SK-N-SH treated with all-trans-retinoic acid at 6 μM for 48 hours (cell line): ENCODE results near the gene GSE1.

Experiments used
- ATAC-seq: fragments of 200-7000 bp; cut with Tn5 transposase; 3 replicates; pipeline ENCODE4 v1.9.1; 2020; ENCODE audit warnings: mild to moderate bottlenecking, moderate library complexity
- ARNTL ChIP-seq: fragments of 450-650 bp; formaldehyde crosslinking; IDR thresholded peaks from 2 replicates; pipeline ENCODE4 v1.5.0; 2020; ENCODE audit warnings: low read depth, mild to moderate bottlenecking, moderate library complexity, borderline replicate concordance
- BACH2 ChIP-seq: fragments of 250-450 bp; sonication (Bioruptor Pico); IDR thresholded peaks from 2 replicates; pipeline ENCODE4 v1.9.0; 2021; ENCODE audit warnings: mild to moderate bottlenecking, borderline replicate concordance
- CSDC2 ChIP-seq: fragments of 250-450 bp; sonication (Bioruptor Pico); IDR thresholded peaks from 2 replicates; pipeline ENCODE4 v1.5.0; 2020; ENCODE audit warnings: mild to moderate bottlenecking, moderate library complexity
- ESRRG ChIP-seq: fragments of 250-450 bp; sonication (Bioruptor Pico); IDR thresholded peaks from 2 replicates; pipeline ENCODE4 v1.6.1; 2021; ENCODE audit warnings: mild to moderate bottlenecking
- GLIS3 ChIP-seq: fragments of 250-450 bp; sonication (Bioruptor Pico); IDR thresholded peaks from 2 replicates; pipeline ENCODE4 v1.5.0; 2020; ENCODE audit warnings: mild to moderate bottlenecking, moderate library complexity
- ISL1 ChIP-seq: fragments of 250-450 bp; sonication (Bioruptor Pico); IDR thresholded peaks from 2 replicates; pipeline ENCODE4 v2.1.2; 2022; ENCODE audit warnings: mild to moderate bottlenecking, moderate library complexity
- OSR1 ChIP-seq: fragments of 250-450 bp; sonication (Bioruptor Pico); IDR thresholded peaks from 2 replicates; pipeline ENCODE4 v1.8.0; 2022; ENCODE audit warnings: moderate library complexity, mild to moderate bottlenecking, inconsistent platforms
- POU6F1 ChIP-seq: fragments of 250-450 bp; sonication (Bioruptor Pico); IDR thresholded peaks from 2 replicates; pipeline ENCODE4 v1.8.0; 2021; ENCODE audit warnings: low read depth, mild to moderate bottlenecking, moderate library complexity, borderline replicate concordance
- RARB ChIP-seq: fragments of 250-450 bp; sonication (Bioruptor Pico); IDR thresholded peaks from 2 replicates; pipeline ENCODE4 v1.8.0; 2021; ENCODE audit warnings: mild to moderate bottlenecking, moderate library complexity
- SNAI2 ChIP-seq: fragments of 250-450 bp; sonication (Bioruptor Pico); IDR thresholded peaks from 2 replicates; pipeline ENCODE4 v1.5.0; 2020; ENCODE audit warnings: mild to moderate bottlenecking, moderate library complexity
- TCF4 ChIP-seq: fragments of 250-450 bp; sonication (Bioruptor Pico); IDR thresholded peaks from 2 replicates; pipeline ENCODE4 v1.8.0; 2021; ENCODE audit warnings: mild to moderate bottlenecking, moderate library complexity, borderline replicate concordance
- TOX ChIP-seq: fragments of 250-450 bp; sonication (Bioruptor Pico); IDR thresholded peaks from 2 replicates; pipeline ENCODE4 v1.8.0; 2021; ENCODE audit warnings: mild to moderate bottlenecking, moderate library complexity, borderline replicate concordance
- TSHZ2 ChIP-seq: fragments of 250-450 bp; sonication (Bioruptor Pico); IDR thresholded peaks from 2 replicates; pipeline ENCODE4 v1.5.0; 2020; ENCODE audit warnings: mild to moderate bottlenecking, moderate library complexity
- ZC3H10 ChIP-seq: fragments of 250-450 bp; sonication (Bioruptor Pico); IDR thresholded peaks from 2 replicates; pipeline ENCODE4 v1.5.1; 2021; ENCODE audit warnings: mild to moderate bottlenecking, moderate library complexity
- ZFP3 ChIP-seq: fragments of 250-450 bp; sonication (Bioruptor Pico); IDR thresholded peaks from 2 replicates; pipeline ENCODE4 v1.5.0; 2020; ENCODE audit warnings: mild to moderate bottlenecking, moderate library complexity
- ZFP30 ChIP-seq: fragments of 450-650 bp; formaldehyde crosslinking; IDR thresholded peaks from 2 replicates; pipeline ENCODE4 v1.5.0; 2022; ENCODE audit warnings: mild to moderate bottlenecking, moderate library complexity
- ZNF565 ChIP-seq: fragments of 450-650 bp; formaldehyde crosslinking; conservative IDR thresholded peaks from 2 replicates; pipeline ENCODE4 v1.5.0; 2020; ENCODE audit warnings: low read depth, mild to moderate bottlenecking, moderate library complexity
- ZNF70 ChIP-seq: fragments of 450-650 bp; formaldehyde crosslinking; IDR thresholded peaks from 2 replicates; pipeline ENCODE4 v1.5.0; 2020; ENCODE audit warnings: mild to moderate bottlenecking, moderate library complexity
- ZNF8 ChIP-seq: fragments of 450-650 bp; formaldehyde crosslinking; IDR thresholded peaks from 2 replicates; pipeline ENCODE4 v1.5.0; 2020; ENCODE audit warnings: mild to moderate bottlenecking, moderate library complexity
- TF ChIP-seq, protein P1 (sequence below): fragments of 250-450 bp; sonication (Bioruptor Pico); IDR thresholded peaks from 2 replicates; pipeline ENCODE4 v1.8.0; 2020; ENCODE audit warnings: mild to moderate bottlenecking, moderate library complexity, borderline replicate concordance
- TF ChIP-seq, protein P2 (sequence below): fragments of 250-450 bp; sonication (Bioruptor Pico); IDR thresholded peaks from 2 replicates; pipeline ENCODE4 v1.5.1; 2020; ENCODE audit warnings: low read depth, mild to moderate bottlenecking, moderate library complexity

The GSE1 gene

DNA sequence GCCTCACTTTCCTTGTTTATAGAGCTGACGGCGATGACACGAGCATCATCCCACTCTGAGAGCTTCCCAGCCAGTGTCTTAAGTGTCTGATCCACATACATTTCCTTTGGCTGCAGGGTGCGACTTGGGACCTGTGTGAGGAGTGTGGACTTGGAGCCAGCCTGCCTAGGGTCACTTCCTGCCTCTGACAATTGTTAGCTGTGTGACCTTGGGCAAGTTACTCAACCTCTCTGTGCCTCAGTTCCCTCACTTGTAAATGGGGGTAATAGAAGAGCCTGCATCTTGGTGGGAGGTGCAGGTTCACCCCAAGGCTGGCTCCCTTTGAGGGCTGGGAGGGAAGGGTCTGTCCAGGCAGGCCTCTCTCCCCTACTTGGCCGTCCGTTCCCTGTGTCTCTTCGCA, 27.4 kb upstream of the GSE1 start:
- TF ChIP-seq, protein P1, sequence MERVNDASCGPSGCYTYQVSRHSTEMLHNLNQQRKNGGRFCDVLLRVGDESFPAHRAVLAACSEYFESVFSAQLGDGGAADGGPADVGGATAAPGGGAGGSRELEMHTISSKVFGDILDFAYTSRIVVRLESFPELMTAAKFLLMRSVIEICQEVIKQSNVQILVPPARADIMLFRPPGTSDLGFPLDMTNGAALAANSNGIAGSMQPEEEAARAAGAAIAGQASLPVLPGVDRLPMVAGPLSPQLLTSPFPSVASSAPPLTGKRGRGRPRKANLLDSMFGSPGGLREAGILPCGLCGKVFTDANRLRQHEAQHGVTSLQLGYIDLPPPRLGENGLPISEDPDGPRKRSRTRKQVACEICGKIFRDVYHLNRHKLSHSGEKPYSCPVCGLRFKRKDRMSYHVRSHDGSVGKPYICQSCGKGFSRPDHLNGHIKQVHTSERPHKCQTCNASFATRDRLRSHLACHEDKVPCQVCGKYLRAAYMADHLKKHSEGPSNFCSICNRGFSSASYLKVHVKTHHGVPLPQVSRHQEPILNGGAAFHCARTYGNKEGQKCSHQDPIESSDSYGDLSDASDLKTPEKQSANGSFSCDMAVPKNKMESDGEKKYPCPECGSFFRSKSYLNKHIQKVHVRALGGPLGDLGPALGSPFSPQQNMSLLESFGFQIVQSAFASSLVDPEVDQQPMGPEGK (CRISPR knock-in tag) = no peak
- no peak for TF ChIP-seq TSHZ2 (CRISPR knock-in tag)
- no peak for TF ChIP-seq GLIS3 (CRISPR knock-in tag)
- TF ChIP-seq ISL1 (CRISPR knock-in tag) = no peak
- TF ChIP-seq ZNF8 = no peak
- no peak for TF ChIP-seq TOX (CRISPR knock-in tag)
- TF ChIP-seq BACH2 (CRISPR knock-in tag) = no peak
- TF ChIP-seq ZNF565 (CRISPR knock-in tag) = no peak
- no peak for TF ChIP-seq ZFP30
- TF ChIP-seq OSR1 (CRISPR knock-in tag) = no peak
- TF ChIP-seq ZNF70 = no peak
- no peak for TF ChIP-seq ZFP3 (CRISPR knock-in tag)
- TF ChIP-seq SNAI2 (CRISPR knock-in tag) = no peak
- TF ChIP-seq ZC3H10 (CRISPR knock-in tag) = no peak
- ATAC-seq = no peak

DNA sequence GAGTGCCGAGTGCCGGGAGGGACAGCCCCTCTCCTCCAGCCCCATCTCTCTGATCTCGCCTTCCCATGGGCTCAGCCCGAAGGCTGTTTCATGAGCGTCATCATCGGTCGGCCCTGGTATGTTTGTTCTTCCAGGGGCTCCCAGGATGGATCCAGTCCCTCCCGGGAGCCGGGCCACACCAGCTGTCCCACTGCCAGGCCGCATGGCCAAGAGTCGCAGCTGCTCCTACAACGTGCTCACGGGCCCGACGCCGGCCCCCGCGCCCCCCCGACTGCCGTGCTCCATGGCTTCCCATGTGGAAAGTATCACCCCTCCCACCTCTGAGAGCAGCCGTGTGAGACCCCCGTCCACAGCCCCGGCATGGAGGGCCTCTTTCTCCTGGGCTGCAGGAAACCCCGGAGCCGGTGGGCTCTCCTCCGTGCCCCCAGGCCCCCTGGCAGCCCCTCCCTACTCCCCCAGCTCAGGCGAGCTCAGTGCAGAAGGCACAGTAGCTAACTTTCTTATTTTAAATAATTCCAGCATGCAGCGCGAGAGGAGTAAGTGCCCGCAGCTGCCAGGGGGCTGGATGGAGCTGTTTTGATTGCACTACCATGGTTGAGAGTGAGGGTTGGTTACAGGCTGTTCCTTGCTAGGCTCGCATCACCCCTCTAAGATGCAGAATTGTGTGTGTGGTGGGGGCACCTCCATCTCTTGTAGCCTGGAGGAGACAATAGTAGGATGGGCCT, 26.6 kb upstream of the GSE1 start:
- ATAC-seq = no peak
- TF ChIP-seq GLIS3 (CRISPR knock-in tag) (no peak), CSDC2 (CRISPR knock-in tag) (no peak), ISL1 (CRISPR knock-in tag) (no peak), ZC3H10 (CRISPR knock-in tag) (no peak), TCF4 (CRISPR knock-in tag) (no peak), ZNF70 (no peak), SNAI2 (CRISPR knock-in tag) (no peak), ZFP30 (no peak), ZNF8 (no peak), ESRRG (no peak), TSHZ2 (CRISPR knock-in tag) (no peak), RARB (CRISPR knock-in tag) (no peak), ARNTL (CRISPR knock-in tag) (no peak), ZFP3 (CRISPR knock-in tag) (no peak), POU6F1 (CRISPR knock-in tag) (no peak), TOX (CRISPR knock-in tag) (no peak)
- TF ChIP-seq, protein P2, sequence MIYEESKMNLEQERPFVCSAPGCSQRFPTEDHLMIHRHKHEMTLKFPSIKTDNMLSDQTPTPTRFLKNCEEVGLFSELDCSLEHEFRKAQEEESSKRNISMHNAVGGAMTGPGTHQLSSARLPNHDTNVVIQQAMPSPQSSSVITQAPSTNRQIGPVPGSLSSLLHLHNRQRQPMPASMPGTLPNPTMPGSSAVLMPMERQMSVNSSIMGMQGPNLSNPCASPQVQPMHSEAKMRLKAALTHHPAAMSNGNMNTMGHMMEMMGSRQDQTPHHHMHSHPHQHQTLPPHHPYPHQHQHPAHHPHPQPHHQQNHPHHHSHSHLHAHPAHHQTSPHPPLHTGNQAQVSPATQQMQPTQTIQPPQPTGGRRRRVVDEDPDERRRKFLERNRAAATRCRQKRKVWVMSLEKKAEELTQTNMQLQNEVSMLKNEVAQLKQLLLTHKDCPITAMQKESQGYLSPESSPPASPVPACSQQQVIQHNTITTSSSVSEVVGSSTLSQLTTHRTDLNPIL = no peak
